Stimulated activated CD8-positive, alpha-beta memory T cell treated with anti-CD3 and anti-CD28 coated beads, Interleukin-15, amount 100 ng/mL, for 48 hours (primary cell): ENCODE results near the gene MLNR.

ENCODE experiments used
- DNase-seq, 2 donors: peaks; one replicate each; pipeline ENCODE4 v3.0.0-alpha.2; 2020; ENCODE audit warnings: low read depth in 2 of 2

MLNR gene

GRCh38 chr13:49220036-49220855 is at the start of gene MLNR:
Gene MLNR, plus strand, starts transcription at chr13:49220338. Its CDS starts 0 bp downstream, at chr13:49220338.
- peak in 1 of 2 donors; percentile 8 for DNase-seq

- no peak for DNase-seq
These were observed 48.8 kb upstream of the MLNR start for GRCh38 chr13:49171359-49171758.

GRCh38 chr13:49183672-49184325 is 36.3 kb upstream of the MLNR start:
- no peak for DNase-seq

- DNase-seq = no peak
These were observed 35.5 kb upstream of the MLNR start for GRCh38 chr13:49184621-49185020.

- no peak for DNase-seq
These were observed 34.9 kb upstream of the MLNR start for GRCh38 chr13:49185264-49185663.

GRCh38 chr13:49190901-49191300 is 29.2 kb upstream of the MLNR start:
- no peak for DNase-seq

GRCh38 chr13:49206641-49207040 is 13.5 kb upstream of the MLNR start:
- no peak for DNase-seq

GRCh38 chr13:49208619-49209018 is 11.5 kb upstream of the MLNR start:
- no peak for DNase-seq

- DNase-seq = no peak
These were observed 10.0 kb upstream of the MLNR start for GRCh38 chr13:49210114-49210513.

- no peak for DNase-seq
These were observed 9.5 kb upstream of the MLNR start for GRCh38 chr13:49210669-49211068.

- no peak for DNase-seq
These were observed 6.6 kb upstream of the MLNR start for GRCh38 chr13:49213539-49213938.

- DNase-seq = no peak
These were observed 5.9 kb upstream of the MLNR start for GRCh38 chr13:49213997-49214916.

GRCh38 chr13:49214917-49215376 is 5.2 kb upstream of the MLNR start:
- no peak for DNase-seq

- no peak for DNase-seq
These were observed 3.8 kb upstream of the MLNR start for GRCh38 chr13:49216334-49216733.

GRCh38 chr13:49217962-49218492 is 2.1 kb upstream of the MLNR start:
- no peak for DNase-seq

- no peak for DNase-seq
These were observed 1.6 kb upstream of the MLNR start for GRCh38 chr13:49218493-49219051.

- no peak for DNase-seq
These were observed 497 bp upstream of the MLNR start for GRCh38 chr13:49219647-49220035.

- peak in 1 of 2 donors; percentile 5 for DNase-seq
These were observed 885 bp downstream of the MLNR start for GRCh38 chr13:49220856-49221589.

GRCh38 chr13:49221590-49221965 is 1.4 kb downstream of the MLNR start:
- no peak for DNase-seq

GRCh38 chr13:49225223-49226042 is 5.3 kb downstream of the MLNR start:
- DNase-seq = no peak
